Fibroblast of pulmonary artery (primary cell): ENCODE data around the gene SKAP2.
A peak's percentile ranks its signal among the peaks of the same experiment; 100 is the strongest.
"Not testable (repeated sequence)": the region's sequence is repeated elsewhere in the genome, so short reads cannot be mapped to it uniquely, and the experiment has no call there.

ENCODE experiments used
- DNase-seq: peaks from one replicate; pipeline ENCODE4 v3.0.0-alpha.2; 2010; ENCODE audit warnings: low read depth
- H3K4me3 ChIP-seq: replicated peaks from 2 replicates; pipeline ENCODE4 v1.5.1; 2011; ENCODE audit warnings: low read depth, mild to moderate bottlenecking, control low read depth, low read length, moderate library complexity
- TF ChIP-seq, protein P1 (sequence below): IDR thresholded peaks from 2 replicates; pipeline ENCODE4 v1.5.1; 2011; ENCODE audit warnings: mild to moderate bottlenecking, control low read depth, low read length, inconsistent platforms; ENCODE audit errors: missing control alignments

The SKAP2 gene

DNA sequence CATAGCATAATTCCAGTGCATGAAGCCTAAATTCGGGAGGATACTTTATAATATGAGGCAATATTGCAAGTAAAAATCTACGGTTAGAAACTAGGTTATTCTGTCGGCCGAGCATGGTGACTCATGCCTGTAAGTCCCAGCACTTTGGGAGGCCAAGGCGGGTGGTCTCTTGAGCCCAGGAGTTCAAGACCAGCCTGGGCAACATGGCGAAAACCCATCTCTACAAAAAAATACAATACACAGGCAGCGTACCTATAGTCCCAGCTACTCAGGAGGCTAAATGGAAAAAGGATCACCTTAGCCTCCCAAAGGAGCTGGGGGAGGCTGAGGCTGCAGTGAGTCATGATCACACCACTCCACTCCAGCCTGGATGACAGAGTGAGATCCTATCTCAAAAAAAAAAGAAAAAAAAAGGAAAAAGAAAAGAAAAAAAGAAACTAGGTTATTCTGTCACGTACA, 14.2 kb downstream of the SKAP2 start:
- no peak for DNase-seq
- no peak overlapping the region for H3K4me3 ChIP-seq
- TF ChIP-seq, protein P1, sequence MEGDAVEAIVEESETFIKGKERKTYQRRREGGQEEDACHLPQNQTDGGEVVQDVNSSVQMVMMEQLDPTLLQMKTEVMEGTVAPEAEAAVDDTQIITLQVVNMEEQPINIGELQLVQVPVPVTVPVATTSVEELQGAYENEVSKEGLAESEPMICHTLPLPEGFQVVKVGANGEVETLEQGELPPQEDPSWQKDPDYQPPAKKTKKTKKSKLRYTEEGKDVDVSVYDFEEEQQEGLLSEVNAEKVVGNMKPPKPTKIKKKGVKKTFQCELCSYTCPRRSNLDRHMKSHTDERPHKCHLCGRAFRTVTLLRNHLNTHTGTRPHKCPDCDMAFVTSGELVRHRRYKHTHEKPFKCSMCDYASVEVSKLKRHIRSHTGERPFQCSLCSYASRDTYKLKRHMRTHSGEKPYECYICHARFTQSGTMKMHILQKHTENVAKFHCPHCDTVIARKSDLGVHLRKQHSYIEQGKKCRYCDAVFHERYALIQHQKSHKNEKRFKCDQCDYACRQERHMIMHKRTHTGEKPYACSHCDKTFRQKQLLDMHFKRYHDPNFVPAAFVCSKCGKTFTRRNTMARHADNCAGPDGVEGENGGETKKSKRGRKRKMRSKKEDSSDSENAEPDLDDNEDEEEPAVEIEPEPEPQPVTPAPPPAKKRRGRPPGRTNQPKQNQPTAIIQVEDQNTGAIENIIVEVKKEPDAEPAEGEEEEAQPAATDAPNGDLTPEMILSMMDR, result no peak

DNA sequence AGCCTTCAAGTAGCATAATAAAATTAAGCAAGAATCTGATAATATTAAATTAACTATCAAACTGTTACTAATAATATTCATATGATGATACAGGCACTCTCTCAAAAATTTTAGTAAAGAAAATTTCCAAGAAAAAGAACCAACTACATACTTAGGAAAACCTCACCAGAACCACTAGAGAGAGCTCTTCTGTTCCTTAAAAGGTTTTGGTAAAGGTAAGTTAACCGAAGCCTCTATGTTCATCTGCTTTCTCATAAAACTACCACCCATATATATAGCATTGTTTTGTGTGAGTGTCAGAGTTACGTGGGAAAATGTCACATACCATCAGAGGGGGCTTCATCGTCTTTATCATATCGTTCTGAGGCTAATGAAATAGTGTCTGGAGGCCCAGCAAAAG, 20.7 kb downstream of the SKAP2 start:
- peak; percentile 20 for DNase-seq
- TF ChIP-seq, protein P1, result peak; percentile 20
- no peak overlapping the region for H3K4me3 ChIP-seq

DNA sequence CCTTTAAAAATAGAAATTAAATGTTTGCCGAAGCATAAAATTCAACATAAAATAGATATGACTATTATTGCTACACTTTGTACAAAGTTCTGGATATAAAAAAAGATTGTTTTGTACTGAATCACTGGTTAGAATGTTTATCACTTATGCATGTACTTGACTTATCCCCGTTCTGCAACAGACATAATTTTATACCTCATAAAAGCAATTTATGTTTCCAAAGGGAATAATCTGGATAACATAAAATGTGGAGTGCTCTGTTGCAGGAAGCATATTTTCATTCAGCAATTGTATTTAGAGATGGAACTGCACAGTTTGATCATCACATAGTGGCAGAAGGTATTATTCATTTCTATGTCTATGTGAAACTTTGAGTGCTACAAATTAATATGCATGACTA, 21.5 kb downstream of the SKAP2 start:
- TF ChIP-seq, protein P1, result no peak
- H3K4me3 ChIP-seq, result no peak overlapping the region
- DNase-seq, result no peak

DNA sequence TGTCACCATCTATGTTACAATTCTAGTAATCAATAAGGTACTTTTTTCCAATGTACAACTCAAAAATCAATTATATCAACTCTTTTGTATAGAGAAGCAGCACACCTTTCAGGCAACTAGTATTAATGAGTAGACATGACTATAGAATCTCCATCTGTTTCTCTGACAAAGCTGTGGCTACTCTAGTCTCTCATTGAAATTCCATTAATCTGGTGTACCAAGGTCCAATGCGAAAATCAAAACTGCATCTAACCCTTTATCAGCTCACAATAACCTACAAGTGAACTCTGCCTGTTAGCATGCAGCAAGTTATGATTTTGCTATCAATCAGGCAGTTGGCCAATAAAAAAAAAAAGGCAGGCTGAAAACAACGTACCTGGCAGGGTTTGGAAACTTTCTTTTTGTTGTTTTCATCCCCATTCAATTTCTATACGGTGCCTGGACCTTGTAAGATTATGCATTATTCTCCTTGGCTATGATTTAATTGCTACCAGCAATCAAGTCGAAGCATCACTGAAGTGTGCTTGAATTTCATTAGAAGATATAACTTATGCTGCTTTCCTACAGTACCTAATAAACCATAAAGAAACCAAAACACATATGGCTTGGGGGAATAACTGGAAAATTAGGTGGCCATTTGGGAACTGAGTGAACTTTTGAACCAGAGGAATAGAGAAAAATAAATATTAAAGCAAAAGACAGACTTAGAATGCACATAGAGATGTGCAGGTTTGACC, 23.2 kb downstream of the SKAP2 start:
- no peak for DNase-seq
- TF ChIP-seq, protein P1, result no peak

DNA sequence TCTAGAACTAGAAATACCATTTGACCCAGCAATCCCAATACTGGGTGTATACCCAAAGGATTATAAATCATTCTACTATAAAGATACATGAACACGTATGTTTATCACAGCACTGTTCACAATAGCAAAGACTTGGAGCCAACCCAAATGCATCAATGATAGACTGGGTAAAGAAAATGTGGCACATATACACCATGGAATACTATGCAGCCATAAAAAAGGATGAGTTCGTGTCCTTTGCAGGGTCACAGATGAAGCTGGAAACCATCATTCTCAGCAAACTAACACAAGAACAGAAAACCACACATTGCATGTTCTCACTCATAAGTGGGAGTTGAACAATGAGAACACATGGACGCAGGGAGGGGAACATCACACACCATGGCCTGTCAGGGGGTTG, 27.6 kb downstream of the SKAP2 start:
- not testable (repeated sequence) for DNase-seq, H3K4me3 ChIP-seq

More for the DNA sequence above, 23.2 kb downstream of the SKAP2 start:
- H3K4me3 ChIP-seq, result no peak overlapping the region

DNA sequence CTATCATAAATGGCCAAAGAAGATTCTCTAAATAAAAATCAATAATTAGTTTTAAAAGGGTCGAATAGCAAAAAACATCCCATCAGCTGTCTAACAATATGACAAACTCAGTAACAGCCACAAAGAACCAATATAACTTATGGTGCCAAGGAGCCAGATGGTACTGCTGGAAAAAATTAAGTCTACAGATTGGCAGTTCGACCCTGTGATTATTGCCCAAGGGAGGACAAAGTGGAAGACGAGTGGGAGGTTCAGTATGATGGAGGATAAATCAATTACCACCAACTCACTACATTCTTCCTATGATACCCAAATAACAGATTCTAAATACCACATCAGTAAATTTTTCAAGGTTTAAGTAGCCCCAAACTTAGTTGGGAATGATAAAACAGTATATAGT, 49.0 kb downstream of the SKAP2 start:
- TF ChIP-seq, protein P1, result no peak
- H3K4me3 ChIP-seq, result no peak overlapping the region
- no peak for DNase-seq

DNA sequence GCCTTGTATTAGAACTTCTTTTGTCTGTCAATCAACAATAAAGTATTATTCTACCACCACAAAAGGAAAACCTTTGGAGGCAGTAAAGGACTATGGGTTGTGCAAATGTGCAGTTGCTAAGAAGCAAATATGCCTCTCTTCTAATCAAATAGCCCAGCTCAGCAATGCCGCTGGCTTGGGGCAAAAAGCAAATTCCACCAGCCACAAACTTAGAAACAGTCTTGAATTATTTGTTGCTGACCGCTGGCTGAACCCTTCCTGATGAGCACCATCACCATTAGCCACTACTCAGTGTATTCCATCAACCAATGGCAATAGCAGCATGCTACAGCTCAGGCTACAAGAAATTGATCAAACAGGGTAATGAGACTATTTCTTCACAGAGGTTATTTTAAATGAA, 51.0 kb downstream of the SKAP2 start:
- TF ChIP-seq, protein P1, result no peak
- DNase-seq, result peak; percentile 10
- no peak overlapping the region for H3K4me3 ChIP-seq
